ENCODE data around the gene ANKRD18A. TPM values are rescaled to one million over a fixed set of nuclear protein-coding genes. Genes with fewer than 3 reads are reported as not detected.

Gene ANKRD18A
- total and polyA plus RNA-seq, 2 of the 13 experiments (the other 11 are each of a cell fraction or from before 2014, with no cell fraction given) = 5.9 to 7.6 TPM

DNA sequence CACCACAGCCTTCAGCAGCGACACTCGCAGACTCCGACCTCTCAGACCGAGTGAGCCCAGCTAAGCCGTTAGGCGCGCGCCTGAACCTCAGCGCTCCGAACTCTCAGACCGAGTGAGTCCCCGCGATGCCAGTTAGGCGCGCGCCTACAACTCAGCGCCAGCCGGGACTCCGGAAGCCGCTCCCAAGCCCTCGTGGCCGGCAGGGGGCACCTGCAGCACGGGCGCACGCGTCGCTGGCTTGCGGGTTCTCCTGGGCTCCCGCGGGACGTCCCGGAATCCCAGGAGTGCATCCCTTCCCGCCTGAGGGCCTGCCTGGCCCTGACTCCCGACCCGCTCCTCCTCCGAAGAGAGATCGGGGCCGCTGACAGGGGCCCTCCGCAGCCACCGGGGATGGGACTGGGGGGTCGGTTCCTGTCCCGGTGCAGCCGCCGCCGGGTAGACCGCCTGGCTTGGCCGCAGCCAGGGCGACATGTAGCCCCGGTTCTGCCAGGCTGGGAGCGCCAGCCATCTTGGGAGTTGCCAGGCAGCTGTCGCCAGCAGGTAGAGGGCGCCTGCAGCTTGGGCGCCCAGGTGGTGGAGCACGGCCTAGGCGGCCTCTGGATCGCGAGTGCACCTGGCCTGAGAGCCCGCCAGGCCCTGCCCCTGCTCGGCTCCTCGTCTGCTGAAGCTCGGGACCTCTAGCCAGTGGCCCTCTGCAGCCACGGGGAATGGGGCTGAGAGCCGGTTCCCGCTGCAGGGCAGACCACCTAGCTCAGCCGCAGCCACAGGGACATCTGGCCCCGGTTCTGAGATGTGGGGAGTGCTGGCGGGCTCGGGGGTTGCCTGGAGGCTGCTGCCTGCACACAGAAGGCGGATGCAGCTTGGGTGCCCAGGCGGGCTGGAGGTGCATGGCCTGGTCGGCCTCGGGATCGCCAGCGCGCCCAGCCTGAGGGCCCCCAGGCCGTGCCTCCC, at the start of gene ANKRD18A (continued):
- no peak for TF ChIP-seq ZNF878 (CRISPR knock-in tag; IDR thresholded peaks at IDR 0.05)
- TF ChIP-seq ZNF672 (CRISPR knock-in tag; IDR thresholded peaks at IDR 0.05) = no peak
- TF ChIP-seq ZNF143 (CRISPR knock-in tag; IDR thresholded peaks at IDR 0.05) = peak; percentile 5; the same call in 1 of the 2 replicates
- TF ChIP-seq ZNF556 (CRISPR knock-in tag; IDR thresholded peaks at IDR 0.05; ENCODE audit: borderline replicate concordance) = peak; percentile 49
- TF ChIP-seq NFIB (CRISPR knock-in tag; IDR thresholded peaks at IDR 0.05; ENCODE audit: borderline replicate concordance) = no peak
- TF ChIP-seq ZNF281 (CRISPR knock-in tag; IDR thresholded peaks at IDR 0.05; ENCODE audit: borderline replicate concordance) = no peak
- TF ChIP-seq CHD2 (IDR thresholded peaks at IDR 0.05; ENCODE audit: low read depth, low read length) = peak; percentile 89
- TF ChIP-seq BHLHE40 (IDR thresholded peaks at IDR 0.05; ENCODE audit: low read length) = peak; percentile 79
- TF ChIP-seq, protein P1, sequence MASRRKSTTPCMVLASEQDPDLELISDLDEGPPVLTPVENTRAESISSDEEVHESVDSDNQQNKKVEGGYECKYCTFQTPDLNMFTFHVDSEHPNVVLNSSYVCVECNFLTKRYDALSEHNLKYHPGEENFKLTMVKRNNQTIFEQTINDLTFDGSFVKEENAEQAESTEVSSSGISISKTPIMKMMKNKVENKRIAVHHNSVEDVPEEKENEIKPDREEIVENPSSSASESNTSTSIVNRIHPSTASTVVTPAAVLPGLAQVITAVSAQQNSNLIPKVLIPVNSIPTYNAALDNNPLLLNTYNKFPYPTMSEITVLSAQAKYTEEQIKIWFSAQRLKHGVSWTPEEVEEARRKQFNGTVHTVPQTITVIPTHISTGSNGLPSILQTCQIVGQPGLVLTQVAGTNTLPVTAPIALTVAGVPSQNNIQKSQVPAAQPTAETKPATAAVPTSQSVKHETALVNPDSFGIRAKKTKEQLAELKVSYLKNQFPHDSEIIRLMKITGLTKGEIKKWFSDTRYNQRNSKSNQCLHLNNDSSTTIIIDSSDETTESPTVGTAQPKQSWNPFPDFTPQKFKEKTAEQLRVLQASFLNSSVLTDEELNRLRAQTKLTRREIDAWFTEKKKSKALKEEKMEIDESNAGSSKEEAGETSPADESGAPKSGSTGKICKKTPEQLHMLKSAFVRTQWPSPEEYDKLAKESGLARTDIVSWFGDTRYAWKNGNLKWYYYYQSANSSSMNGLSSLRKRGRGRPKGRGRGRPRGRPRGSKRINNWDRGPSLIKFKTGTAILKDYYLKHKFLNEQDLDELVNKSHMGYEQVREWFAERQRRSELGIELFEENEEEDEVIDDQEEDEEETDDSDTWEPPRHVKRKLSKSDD (CRISPR knock-in tag; IDR thresholded peaks at IDR 0.05; ENCODE audit: low read depth) = peak; percentile 77; the same call in 1 of the 2 replicates
- no peak for TF ChIP-seq ZFP41 (CRISPR knock-in tag; IDR thresholded peaks at IDR 0.05; ENCODE audit: borderline replicate concordance)
- TF ChIP-seq RFX5 (IDR thresholded peaks at IDR 0.05; ENCODE audit: low read depth, low read length) = no peak
- TF ChIP-seq IKZF1 (IDR thresholded peaks at IDR 0.05) = no peak
- no peak; the same call in 1 of the 2 replicates for TF ChIP-seq CBX5 (CRISPR knock-in tag; IDR thresholded peaks at IDR 0.05; ENCODE audit: borderline replicate concordance)
- no peak; the same call in 1 of the 2 replicates for TF ChIP-seq ZNF256 (CRISPR knock-in tag; conservative IDR thresholded peaks at IDR 0.05)
- TF ChIP-seq, protein P2, sequence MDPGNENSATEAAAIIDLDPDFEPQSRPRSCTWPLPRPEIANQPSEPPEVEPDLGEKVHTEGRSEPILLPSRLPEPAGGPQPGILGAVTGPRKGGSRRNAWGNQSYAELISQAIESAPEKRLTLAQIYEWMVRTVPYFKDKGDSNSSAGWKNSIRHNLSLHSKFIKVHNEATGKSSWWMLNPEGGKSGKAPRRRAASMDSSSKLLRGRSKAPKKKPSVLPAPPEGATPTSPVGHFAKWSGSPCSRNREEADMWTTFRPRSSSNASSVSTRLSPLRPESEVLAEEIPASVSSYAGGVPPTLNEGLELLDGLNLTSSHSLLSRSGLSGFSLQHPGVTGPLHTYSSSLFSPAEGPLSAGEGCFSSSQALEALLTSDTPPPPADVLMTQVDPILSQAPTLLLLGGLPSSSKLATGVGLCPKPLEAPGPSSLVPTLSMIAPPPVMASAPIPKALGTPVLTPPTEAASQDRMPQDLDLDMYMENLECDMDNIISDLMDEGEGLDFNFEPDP (CRISPR knock-in tag; conservative IDR thresholded peaks at IDR 0.05) = 0 out of 2 replicates have a peak, but pooled peaks have one; percentile 68
- 0 out of 2 replicates have a peak, but pooled peaks have one; percentile 58 for TF ChIP-seq BRD4 (CRISPR knock-in tag; IDR thresholded peaks at IDR 0.05)
- no peak for TF ChIP-seq RFX3 (CRISPR knock-in tag; IDR thresholded peaks at IDR 0.05)
- peak; percentile 61; the same call in 1 of the 2 replicates for TF ChIP-seq ZNF709 (CRISPR knock-in tag; IDR thresholded peaks at IDR 0.05)
- no peak; the same call in 1 of the 2 replicates for TF ChIP-seq KDM5A (IDR thresholded peaks at IDR 0.05; ENCODE audit: borderline replicate concordance, low read length)
- peak; percentile 90 for TF ChIP-seq YY1 (IDR thresholded peaks at IDR 0.05; ENCODE audit: insufficient read depth, insufficient replicate concordance, low read depth, low read length)
- TF ChIP-seq POLR2AphosphoS2 (IDR thresholded peaks at IDR 0.05; ENCODE audit: low read depth, low read length) = no peak
- no peak for TF ChIP-seq KLF11 (CRISPR knock-in tag; IDR thresholded peaks at IDR 0.05)
- TF ChIP-seq RFXANK (CRISPR knock-in tag; IDR thresholded peaks at IDR 0.05) = peak; percentile 27; the same call in 1 of the 2 replicates
